Anterior cingulate cortex (tissue), 58 donors: Measurements from ENCODE around the gene BIN2.
"Not testable (repeated sequence)": the region's sequence is repeated elsewhere in the genome, so short reads cannot be mapped to it uniquely, and the experiment has no call there.

ENCODE experiments used
- DNase-seq, 58 donors: peaks; one replicate each; lab custom pipeline; 2025; lab: John Stamatoyannopoulos, UW

Gene BIN2

GRCh38 chr12:51269174-51270066 is 54.6 kb downstream of the BIN2 start:
- DNase-seq: no peak

- no peak for DNase-seq
Measured at GRCh38 chr12:51265024-51265423, 59.0 kb downstream of the BIN2 start.

GRCh38 chr12:51264297-51264696 is 59.7 kb downstream of the BIN2 start:
- DNase-seq: no peak

GRCh38 chr12:51263341-51263740 is 60.6 kb downstream of the BIN2 start:
- DNase-seq: no peak

- DNase-seq: peak in 2 of 58 donors; percentile 8 to 14
Measured at GRCh38 chr12:51262758-51263177, 61.2 kb downstream of the BIN2 start.

- DNase-seq: not testable (repeated sequence)
Measured at GRCh38 chr12:51259600-51259999, 64.4 kb downstream of the BIN2 start.

- DNase-seq: no peak
Measured at GRCh38 chr12:51254536-51254935, 69.4 kb downstream of the BIN2 start.

- DNase-seq: no peak
Measured at GRCh38 chr12:51253276-51253675, 70.7 kb downstream of the BIN2 start.

GRCh38 chr12:51247523-51248206 is 76.3 kb downstream of the BIN2 start:
- DNase-seq: no peak

GRCh38 chr12:51246254-51246853 is 77.6 kb downstream of the BIN2 start:
- peak in 2 of 58 donors; percentile 8 to 11 for DNase-seq

- DNase-seq: no peak
Measured at GRCh38 chr12:51245476-51246253, 78.3 kb downstream of the BIN2 start.

- no peak for DNase-seq
Measured at GRCh38 chr12:51244269-51244668, 79.7 kb downstream of the BIN2 start.

GRCh38 chr12:51242876-51243275 is 81.1 kb downstream of the BIN2 start:
- no peak for DNase-seq

GRCh38 chr12:51242120-51242519 is 81.9 kb downstream of the BIN2 start:
- peak in 1 of 58 donors; percentile 14 for DNase-seq

GRCh38 chr12:51240971-51241370 is 83.0 kb downstream of the BIN2 start:
- DNase-seq: no peak

- DNase-seq: peak; percentile 50 to 98 (median 92)
Measured at GRCh38 chr12:51238510-51239334, 85.3 kb downstream of the BIN2 start, which contains the start of gene DAZAP2. Gene DAZAP2, plus strand, starts transcription at chr12:51238826. Its CDS starts 82 bp downstream, at chr12:51238908.

GRCh38 chr12:51238037-51238509 is 85.9 kb downstream of the BIN2 start:
- DNase-seq: peak in 1 of 58 donors; percentile 45

- DNase-seq: no peak
Measured at GRCh38 chr12:51234530-51234929, 89.4 kb downstream of the BIN2 start.

- no peak for DNase-seq
Measured at GRCh38 chr12:51232642-51233041, 91.3 kb downstream of the BIN2 start.
